Esophagus muscularis mucosa (tissue), 4 donors: ENCODE measurements around the gene PIK3C2B.

Source experiments
- EP300 ChIP-seq: sonication (generic); formaldehyde crosslinking; IDR thresholded peaks from one replicate; pipeline ENCODE4 v1.6.1; 2017; ENCODE audit warnings: antibody characterized with exemption
- POLR2A ChIP-seq: fragments of 450-650 bp; IDR thresholded peaks from one replicate; pipeline ENCODE4 v1.6.1; 2017; ENCODE audit warnings: antibody characterized with exemption, moderate library complexity, mild to moderate bottlenecking, low read depth
- POLR2AphosphoS5 ChIP-seq, 2 donors: sonication (generic); formaldehyde crosslinking; IDR thresholded peaks; one replicate each; pipeline ENCODE4 v1.6.1; 2017; ENCODE audit warnings: antibody characterized with exemption in 2 of 2
- TF ChIP-seq, protein P1 (sequence below), 3 experiments: fragments of 200-600 bp in 2 of 3; fragments of 450-650 bp in 1 of 3; sonication (generic) in 2 of 3; IDR thresholded peaks; one replicate each; pipeline ENCODE4 v1.5.1; 2017 to 2019; ENCODE audit warnings: antibody characterized with exemption in 3 of 3, mild to moderate bottlenecking in 2 of 3, moderate library complexity in 1 of 3

DNA sequence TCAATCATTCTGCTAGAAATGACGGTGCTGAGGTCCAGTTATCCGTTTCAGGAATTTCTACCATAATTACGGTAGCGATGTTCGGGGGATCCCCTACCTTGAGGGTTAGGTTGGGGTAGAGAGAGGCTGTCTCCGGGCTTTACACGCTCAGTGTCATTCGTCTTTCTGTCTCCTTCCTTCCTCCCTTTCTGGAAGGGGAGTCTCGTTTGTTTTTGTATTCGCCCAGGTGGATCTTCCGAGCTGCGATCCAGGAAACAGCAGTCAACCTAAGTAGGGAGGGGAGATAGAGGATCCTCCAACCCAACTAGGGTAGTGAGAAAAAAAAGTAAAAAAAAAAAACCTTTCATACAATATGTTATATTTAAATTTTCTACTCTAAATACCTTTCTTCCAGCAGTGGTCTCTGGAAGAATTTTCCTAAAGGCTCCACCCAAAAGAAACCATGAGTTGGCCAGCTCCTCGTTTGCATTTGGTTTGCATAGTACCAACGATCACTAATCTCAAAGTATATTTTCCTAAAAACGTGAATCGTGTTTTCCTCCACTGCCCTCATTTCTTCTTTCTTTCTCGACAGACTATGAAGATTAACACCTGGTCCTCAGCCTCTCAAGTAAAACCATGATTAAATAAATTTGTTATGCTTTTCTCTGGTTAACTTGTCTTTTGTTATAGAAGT is 611 bp upstream of the PIK3C2B start:
- TF ChIP-seq POLR2AphosphoS5 (IDR thresholded peaks at IDR 0.05), result no peak
- TF ChIP-seq, protein P1, sequence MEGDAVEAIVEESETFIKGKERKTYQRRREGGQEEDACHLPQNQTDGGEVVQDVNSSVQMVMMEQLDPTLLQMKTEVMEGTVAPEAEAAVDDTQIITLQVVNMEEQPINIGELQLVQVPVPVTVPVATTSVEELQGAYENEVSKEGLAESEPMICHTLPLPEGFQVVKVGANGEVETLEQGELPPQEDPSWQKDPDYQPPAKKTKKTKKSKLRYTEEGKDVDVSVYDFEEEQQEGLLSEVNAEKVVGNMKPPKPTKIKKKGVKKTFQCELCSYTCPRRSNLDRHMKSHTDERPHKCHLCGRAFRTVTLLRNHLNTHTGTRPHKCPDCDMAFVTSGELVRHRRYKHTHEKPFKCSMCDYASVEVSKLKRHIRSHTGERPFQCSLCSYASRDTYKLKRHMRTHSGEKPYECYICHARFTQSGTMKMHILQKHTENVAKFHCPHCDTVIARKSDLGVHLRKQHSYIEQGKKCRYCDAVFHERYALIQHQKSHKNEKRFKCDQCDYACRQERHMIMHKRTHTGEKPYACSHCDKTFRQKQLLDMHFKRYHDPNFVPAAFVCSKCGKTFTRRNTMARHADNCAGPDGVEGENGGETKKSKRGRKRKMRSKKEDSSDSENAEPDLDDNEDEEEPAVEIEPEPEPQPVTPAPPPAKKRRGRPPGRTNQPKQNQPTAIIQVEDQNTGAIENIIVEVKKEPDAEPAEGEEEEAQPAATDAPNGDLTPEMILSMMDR (IDR thresholded peaks at IDR 0.05), result no peak
- TF ChIP-seq POLR2A, result no peak
- no peak for TF ChIP-seq EP300
